GM12891 (cell line): ENCODE data around the gene MYBPC2.

ENCODE experiments used
- DNase-seq: peaks from one replicate; pipeline ENCODE4 v3.0.0; 2011; ENCODE audit warnings: low spot score; ENCODE audit not compliant: insufficient read length
- FAIRE-seq: peaks from 2 replicates; lab custom pipeline; 2011; peaks lifted over from hg19 to GRCh38; lab: Jason Lieb, UNC
- PAX5 ChIP-seq: IDR thresholded peaks from 2 replicates; pipeline ENCODE4 v1.6.1; 2011; ENCODE audit warnings: low read length, moderate library complexity, mild to moderate bottlenecking; ENCODE audit not compliant: insufficient read depth, severe bottlenecking
- POLR2A ChIP-seq: IDR thresholded peaks from 2 replicates; pipeline ENCODE4 v1.6.1; 2011; ENCODE audit warnings: low read depth, low read length, control low read depth
- POLR2AphosphoS5 ChIP-seq: IDR thresholded peaks from 2 replicates; pipeline ENCODE4 v1.6.1; 2011; ENCODE audit warnings: low read depth, low read length, control low read depth
- POU2F2 ChIP-seq: IDR thresholded peaks from 2 replicates; pipeline ENCODE4 v1.6.1; 2011; ENCODE audit warnings: low read depth, mild to moderate bottlenecking, control low read depth, low read length, moderate library complexity
- SPI1 ChIP-seq: IDR thresholded peaks from 2 replicates; pipeline ENCODE4 v1.6.1; 2011; ENCODE audit warnings: low read depth, low read length, control low read depth
- TAF1 ChIP-seq: IDR thresholded peaks from 2 replicates; pipeline ENCODE4 v1.6.1; 2011; ENCODE audit warnings: low read depth, low read length, control low read depth

Gene MYBPC2

GRCh38 chr19:50419022-50419579 lies 13.6 kb upstream of the MYBPC2 start:
- no peak for FAIRE-seq
- TF ChIP-seq POU2F2 (no peak), POLR2AphosphoS5 (peak; percentile 9)
- DNase-seq: no peak

- peak; percentile 93 for FAIRE-seq
- DNase-seq: no peak
- TF ChIP-seq POLR2A: 0 out of 2 replicates have a peak, but pooled peaks have one; percentile 17
- TF ChIP-seq TAF1: peak; percentile 11; the same call in 1 of the 2 replicates
- peak; percentile 37; the same call in 1 of the 2 replicates for TF ChIP-seq POLR2AphosphoS5
- no peak for TF ChIP-seq PAX5
- TF ChIP-seq SPI1: no peak
- TF ChIP-seq POU2F2: peak; percentile 99
These were observed 13.1 kb upstream of the MYBPC2 start for GRCh38 chr19:50419580-50420035.

- no peak for FAIRE-seq
- TF ChIP-seq SPI1 (no peak), PAX5 (no peak), POLR2A (no peak), POLR2AphosphoS5 (no peak), TAF1 (no peak), POU2F2 (no peak)
- no peak for DNase-seq
These were observed 12.6 kb upstream of the MYBPC2 start for GRCh38 chr19:50420127-50420526.

GRCh38 chr19:50420808-50421207 lies 11.9 kb upstream of the MYBPC2 start:
- FAIRE-seq: peak; percentile 86
- TF ChIP-seq POU2F2: no peak
- TF ChIP-seq POLR2AphosphoS5: no peak
- TF ChIP-seq POLR2A: no peak
- TF ChIP-seq TAF1: no peak
- TF ChIP-seq PAX5: no peak
- no peak for TF ChIP-seq SPI1
- DNase-seq: no peak

- TF ChIP-seq POU2F2 (peak; percentile 61; the same call in 1 of the 2 replicates), POLR2AphosphoS5 (no peak)
- no peak for FAIRE-seq
These were observed 10.1 kb upstream of the MYBPC2 start for GRCh38 chr19:50422397-50423278.

GRCh38 chr19:50423279-50424113 lies 9.2 kb upstream of the MYBPC2 start:
- no peak for FAIRE-seq
- TF ChIP-seq SPI1 (no peak), TAF1 (no peak), POLR2AphosphoS5 (no peak), POU2F2 (no peak), POLR2A (no peak), PAX5 (no peak)
- no peak for DNase-seq

More at GRCh38 chr19:50422397-50423278, 10.1 kb upstream of the MYBPC2 start:
- no peak for DNase-seq

GRCh38 chr19:50425581-50425980 lies 7.1 kb upstream of the MYBPC2 start:
- FAIRE-seq (no peak), DNase-seq (no peak)
- TF ChIP-seq SPI1: no peak

GRCh38 chr19:50427318-50427925 lies 5.3 kb upstream of the MYBPC2 start:
- DNase-seq (no peak), FAIRE-seq (no peak)
- no peak for TF ChIP-seq POLR2AphosphoS5

- TF ChIP-seq POLR2A (no peak), POLR2AphosphoS5 (no peak), PAX5 (no peak), POU2F2 (no peak), TAF1 (no peak), SPI1 (0 out of 2 replicates have a peak, but pooled peaks have one; percentile 41)
- DNase-seq (no peak), FAIRE-seq (peak; percentile 79)
These were observed 4.7 kb upstream of the MYBPC2 start for GRCh38 chr19:50427997-50428425.

- DNase-seq (no peak), FAIRE-seq (no peak)
- TF ChIP-seq POLR2AphosphoS5 (no peak), POU2F2 (no peak), TAF1 (no peak), SPI1 (no peak), PAX5 (no peak), POLR2A (no peak)
These were observed 3.8 kb upstream of the MYBPC2 start for GRCh38 chr19:50428772-50429463.
